HG03558 (cell line): ENCODE measurements around the gene ANKRD18A.

Source experiments
- ATAC-seq: cut with Tn5 transposase; IDR thresholded peaks from one replicate; pipeline ENCODE4 v1.9.1; 2021; ENCODE audit warnings: moderate number of reproducible peaks; ENCODE audit not compliant: unreplicated experiment; ENCODE audit errors: extremely low read depth

Gene ANKRD18A

DNA sequence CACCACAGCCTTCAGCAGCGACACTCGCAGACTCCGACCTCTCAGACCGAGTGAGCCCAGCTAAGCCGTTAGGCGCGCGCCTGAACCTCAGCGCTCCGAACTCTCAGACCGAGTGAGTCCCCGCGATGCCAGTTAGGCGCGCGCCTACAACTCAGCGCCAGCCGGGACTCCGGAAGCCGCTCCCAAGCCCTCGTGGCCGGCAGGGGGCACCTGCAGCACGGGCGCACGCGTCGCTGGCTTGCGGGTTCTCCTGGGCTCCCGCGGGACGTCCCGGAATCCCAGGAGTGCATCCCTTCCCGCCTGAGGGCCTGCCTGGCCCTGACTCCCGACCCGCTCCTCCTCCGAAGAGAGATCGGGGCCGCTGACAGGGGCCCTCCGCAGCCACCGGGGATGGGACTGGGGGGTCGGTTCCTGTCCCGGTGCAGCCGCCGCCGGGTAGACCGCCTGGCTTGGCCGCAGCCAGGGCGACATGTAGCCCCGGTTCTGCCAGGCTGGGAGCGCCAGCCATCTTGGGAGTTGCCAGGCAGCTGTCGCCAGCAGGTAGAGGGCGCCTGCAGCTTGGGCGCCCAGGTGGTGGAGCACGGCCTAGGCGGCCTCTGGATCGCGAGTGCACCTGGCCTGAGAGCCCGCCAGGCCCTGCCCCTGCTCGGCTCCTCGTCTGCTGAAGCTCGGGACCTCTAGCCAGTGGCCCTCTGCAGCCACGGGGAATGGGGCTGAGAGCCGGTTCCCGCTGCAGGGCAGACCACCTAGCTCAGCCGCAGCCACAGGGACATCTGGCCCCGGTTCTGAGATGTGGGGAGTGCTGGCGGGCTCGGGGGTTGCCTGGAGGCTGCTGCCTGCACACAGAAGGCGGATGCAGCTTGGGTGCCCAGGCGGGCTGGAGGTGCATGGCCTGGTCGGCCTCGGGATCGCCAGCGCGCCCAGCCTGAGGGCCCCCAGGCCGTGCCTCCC is at the start of gene ANKRD18A:
Gene ANKRD18A, minus strand, starts transcription at position 114 of the 951 bp plus-strand sequence. CDS start 311 bp downstream, outside the sequence.
- no peak for ATAC-seq

DNA sequence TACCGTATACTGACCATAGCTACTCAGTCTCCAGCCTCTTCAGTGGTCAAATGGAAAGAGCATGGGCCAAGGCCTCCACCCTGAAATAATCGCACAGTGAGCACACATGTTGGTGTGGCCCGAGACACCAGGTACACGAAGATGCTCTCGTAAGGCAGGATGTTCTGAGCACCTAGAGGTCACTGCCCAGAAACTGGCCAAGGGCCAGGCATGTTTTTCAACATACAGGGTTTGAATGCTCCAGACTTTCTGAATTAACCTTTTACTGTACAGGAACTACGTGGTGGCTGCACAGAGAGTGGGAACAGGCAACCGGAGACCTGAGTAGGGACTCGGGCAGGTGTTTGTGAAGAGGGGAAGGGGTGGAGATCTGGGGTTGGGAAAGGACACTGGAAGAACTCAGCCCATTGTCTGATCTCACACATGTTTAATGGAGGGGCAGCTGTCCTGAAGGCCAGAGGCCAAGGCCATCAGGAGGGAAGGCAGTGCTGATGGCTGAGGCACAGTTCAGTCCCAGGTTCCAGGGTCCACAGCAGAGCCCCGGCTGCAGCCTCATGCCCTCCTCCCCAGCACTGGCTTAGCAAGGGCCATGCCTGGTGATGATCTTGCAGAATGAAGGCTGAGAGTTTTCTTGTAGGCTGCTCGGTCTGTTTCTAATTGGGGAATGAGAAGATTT is 48.5 kb upstream of the ANKRD18A start:
- no peak for ATAC-seq

DNA sequence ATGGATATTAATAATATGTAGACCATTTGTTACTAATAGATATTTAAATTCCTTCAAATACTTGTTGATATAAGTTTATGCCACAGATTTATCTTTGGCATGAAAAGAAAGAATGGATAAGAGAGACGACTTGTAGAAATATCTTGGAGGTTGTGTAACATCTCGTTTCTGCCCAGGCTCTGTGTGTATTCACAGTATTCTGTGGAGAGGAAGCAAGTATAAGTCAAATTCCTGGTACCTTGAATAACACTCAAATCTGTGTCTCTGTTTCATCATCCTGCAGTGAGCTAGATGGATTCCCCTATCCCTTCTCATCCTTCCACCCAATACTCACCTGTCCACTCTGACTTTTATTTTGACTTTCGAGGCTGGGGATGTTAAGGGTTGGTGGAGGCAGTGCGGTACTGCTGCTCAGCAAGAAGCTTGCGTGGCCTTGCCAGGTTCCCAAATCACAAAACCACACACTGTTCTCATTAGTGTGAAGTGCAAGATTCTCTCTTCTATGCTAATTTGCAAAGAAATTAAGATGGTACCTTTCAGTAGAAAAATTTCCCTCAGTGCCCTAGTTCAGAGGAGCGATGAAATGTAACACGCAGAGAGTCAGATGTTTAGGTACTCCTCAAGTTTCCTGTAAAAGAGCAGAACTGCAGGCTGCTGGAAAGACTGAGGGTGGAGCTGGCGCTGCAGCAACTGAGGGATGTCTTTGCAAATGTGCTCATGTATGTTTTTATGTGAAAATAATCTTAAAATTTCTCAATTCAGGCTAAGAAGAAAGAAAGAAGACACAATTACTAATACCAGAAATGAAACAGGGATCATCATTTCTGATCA is 42.6 kb upstream of the ANKRD18A start:
- ATAC-seq: no peak

DNA sequence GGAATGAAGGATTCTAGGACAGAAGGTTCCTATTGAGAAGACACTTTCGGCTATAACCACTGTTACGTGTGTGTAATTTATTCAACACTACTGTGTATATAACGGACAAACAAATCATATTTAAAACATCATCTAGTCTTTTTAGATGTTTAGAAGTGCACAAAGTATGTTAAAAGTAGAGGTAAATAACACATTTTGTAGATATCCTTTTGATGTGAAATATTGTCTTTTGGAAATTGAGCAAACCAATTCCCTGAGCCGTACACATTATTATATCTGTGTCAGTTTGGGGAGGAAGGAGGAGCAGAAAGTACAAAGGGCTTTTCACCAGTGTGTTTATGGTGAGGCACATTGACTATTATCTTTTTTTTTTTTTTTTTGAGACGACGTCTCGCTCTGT is 39.1 kb upstream of the ANKRD18A start:
- no peak for ATAC-seq

DNA sequence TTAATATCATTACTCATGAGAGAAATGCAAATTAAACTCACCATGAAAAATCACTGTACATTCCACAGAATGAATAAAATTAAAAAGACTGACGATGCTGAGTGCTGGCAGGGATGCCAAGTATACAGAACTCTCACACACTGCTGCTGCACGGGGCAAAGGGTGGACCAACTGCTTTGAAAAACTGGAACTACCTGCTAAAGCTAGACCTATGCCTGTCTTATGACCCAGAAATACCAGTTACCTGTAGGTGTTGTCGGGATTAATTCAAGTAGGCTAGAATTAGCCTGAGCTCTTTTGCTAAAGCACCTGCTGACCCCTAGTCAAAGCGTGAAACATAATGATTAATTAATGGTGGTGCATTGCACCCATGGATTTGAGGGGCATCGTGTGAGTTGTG is 36.5 kb upstream of the ANKRD18A start:
- no peak for ATAC-seq

DNA sequence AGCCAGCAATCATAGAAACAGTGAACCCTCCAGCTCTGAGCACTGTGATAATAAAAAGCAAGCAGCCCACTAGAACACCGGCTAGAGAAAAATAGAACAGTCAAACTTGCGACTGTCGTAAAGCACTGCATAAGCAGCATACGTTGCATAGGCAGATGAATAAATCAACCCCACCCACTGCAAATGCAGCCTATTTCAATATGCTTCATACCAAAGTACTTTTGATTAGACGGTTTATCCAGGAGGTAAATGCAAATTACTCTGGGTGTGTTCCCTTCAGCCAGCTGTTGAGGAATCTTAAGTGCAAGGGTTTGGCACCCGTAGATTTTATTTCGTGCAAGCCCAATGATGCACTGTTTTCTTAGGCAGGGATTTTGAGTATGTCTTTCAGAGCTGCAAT is 32.1 kb upstream of the ANKRD18A start:
- ATAC-seq: no peak

DNA sequence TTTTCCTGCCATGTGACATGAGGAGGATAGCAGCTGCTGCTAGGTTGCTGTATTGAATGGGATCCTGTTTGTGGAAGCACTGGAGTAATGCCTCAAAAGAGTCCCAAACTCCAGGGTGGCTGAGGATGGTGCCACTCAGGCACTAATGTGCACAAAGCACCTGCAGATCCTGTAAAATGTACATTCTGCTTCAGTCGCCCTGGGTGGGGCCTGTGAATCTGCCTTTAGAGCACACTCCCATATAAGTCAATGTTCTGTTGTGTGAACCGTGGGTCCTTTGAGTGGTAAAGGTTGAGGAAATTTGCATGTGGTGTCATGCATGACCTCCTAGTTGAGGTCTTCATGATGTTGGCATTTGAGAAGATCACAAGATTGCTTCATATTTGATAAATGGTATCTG is 31.6 kb upstream of the ANKRD18A start:
- ATAC-seq: no peak

DNA sequence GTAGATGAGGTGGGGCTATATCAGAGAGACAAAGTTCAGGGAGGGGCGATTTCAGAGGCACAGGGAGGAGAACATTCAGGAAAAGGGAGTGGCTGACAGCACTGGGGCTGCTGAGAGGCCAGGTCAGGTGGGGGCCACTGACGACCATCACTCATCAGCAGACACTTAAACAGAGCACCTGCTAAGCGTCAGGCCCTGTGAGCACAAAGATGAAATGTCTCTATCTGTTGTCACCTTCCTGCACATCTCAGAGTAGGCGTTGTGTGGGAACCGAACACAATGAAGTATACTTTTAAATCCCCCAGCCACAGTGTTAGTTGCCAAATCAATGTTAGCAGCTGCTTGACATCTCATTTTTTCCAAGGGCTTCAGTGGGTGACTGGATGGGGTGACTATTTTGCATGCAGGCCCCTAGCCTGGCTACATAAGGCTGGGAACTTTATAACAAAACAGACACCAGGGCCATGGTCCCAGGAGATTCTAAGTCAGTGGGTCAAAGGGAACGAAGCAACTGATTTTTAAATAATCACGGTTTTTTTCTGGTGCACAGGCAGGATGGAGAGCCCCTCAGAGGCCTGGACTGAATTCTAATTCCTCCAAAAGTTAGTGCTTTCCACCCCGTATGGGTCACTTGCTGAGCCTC is 31.1 kb upstream of the ANKRD18A start:
- ATAC-seq: no peak

DNA sequence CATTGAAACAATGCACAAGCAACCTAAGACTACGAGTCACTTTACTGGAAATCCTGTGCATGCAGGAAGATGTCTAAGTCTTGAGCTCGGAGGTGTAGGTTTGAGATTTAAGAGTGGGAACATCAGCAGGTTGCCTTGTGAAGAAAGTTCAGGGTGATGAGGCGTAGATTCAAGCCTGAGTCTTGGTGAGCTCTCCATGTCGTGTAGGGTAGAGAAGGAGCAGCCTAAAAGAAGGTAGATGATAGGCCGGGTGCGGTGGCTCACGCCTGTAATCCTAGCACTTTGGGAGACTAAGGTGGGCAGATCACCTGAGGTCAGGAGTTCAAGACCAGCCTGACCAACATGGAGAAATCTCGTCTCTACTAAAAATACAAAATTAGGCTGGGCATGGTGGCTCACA is 30.2 kb upstream of the ANKRD18A start:
- no peak for ATAC-seq

DNA sequence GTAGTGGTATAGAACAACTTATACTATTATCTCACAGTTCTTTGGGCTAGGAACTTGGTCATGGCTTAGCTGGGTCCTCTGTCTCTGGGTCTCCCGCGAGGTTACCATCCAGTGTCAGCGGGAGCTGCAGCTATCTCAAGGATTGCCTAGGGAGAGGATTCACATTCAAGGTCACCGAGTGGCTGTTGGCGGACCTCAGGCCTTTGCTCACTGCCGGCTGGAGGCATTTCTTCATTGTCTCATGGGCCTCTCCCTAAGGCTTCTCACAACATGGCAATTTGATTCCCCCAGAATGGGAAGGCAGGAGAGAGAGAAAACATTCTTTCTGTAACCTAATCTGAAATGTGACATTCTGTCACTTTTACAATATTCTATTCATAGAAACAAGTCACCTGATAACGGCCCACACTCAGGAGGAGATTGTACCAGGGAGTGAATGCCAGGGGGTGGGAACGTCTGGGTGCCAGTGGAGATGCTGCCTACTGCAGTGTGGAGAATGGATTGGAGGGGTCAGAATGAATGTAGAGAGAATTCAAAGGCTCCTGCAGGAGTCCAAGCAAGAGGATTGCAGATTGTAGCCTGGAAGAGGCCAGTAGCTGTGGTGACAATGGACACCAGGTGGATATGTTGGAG is 29.5 kb upstream of the ANKRD18A start:
- ATAC-seq: no peak

DNA sequence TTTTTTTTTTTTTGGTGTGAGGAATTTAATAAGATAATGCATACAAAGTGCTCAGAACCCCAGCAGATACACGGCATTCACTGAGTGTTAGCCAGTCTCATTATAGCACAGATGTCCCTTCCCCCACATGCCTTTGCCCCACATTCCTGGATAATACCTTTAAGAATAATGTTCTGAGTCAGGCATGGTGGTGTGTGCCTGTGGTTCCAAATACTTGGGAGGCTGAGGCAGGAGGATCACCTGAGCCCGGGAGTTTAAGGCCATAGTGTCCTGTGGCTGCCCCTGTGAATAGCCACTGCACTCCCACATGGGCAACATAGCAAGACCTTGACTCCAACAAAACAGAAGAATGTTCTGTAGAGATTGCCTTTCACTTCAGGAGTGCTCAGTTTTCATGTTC is 24.2 kb upstream of the ANKRD18A start:
- ATAC-seq: no peak

DNA sequence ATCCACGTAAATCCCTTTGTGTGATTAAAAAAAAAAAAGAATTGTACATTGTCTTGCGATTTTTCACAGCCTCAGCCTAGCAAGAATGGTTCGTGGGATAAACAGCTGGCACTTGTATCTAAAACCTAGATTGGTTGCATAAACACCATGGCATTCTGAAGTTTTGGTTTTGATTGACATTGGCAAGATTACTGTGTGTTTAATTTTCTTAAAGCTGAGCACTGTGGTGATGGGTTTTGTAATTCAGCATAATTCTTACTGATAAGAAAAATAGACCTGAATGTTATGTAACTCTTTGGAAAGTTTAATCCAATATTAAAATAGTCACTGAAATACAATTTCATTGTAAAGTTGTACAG is 23.4 kb upstream of the ANKRD18A start:
- ATAC-seq: no peak

DNA sequence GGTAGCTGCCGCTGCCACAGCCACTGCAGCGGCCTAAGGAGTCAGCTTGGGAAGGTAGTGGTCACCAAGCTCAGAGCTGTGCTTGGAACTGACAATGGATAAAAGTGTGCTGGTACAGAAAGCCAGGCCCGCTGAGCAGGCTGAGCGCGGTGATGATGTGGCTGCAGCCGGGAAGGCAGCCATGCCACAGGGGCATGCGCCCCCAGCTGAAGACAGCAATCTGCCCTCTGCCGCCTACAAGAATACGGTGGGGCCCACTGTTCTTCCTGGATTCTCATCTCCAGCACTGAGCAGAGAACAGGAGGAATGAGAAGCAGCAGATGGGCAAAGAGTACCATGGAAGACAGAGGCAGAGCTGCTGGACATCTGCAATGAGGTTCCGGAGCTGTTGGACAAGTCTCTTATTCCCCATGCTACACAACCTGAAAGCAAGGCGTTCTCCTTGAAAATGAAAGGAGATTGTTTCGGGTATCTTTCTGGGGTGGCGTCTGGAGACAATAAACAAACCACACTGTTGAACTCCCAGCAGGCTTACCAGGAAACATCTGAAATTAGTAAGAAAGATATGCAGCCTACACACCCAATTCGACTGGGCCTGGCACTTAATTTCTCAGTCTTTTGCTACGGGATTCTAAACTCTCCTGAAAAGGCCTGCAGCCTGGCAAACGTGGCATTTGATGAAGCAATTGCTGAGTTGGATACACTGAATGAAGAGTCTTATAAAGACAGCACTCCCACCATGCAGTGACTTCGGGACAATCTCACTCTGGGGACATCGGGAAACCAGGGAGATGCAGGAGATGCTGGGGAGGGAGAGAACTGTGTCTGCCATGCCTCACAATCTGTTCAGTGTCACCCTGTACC is 22.8 kb upstream of the ANKRD18A start:
- no peak for ATAC-seq

DNA sequence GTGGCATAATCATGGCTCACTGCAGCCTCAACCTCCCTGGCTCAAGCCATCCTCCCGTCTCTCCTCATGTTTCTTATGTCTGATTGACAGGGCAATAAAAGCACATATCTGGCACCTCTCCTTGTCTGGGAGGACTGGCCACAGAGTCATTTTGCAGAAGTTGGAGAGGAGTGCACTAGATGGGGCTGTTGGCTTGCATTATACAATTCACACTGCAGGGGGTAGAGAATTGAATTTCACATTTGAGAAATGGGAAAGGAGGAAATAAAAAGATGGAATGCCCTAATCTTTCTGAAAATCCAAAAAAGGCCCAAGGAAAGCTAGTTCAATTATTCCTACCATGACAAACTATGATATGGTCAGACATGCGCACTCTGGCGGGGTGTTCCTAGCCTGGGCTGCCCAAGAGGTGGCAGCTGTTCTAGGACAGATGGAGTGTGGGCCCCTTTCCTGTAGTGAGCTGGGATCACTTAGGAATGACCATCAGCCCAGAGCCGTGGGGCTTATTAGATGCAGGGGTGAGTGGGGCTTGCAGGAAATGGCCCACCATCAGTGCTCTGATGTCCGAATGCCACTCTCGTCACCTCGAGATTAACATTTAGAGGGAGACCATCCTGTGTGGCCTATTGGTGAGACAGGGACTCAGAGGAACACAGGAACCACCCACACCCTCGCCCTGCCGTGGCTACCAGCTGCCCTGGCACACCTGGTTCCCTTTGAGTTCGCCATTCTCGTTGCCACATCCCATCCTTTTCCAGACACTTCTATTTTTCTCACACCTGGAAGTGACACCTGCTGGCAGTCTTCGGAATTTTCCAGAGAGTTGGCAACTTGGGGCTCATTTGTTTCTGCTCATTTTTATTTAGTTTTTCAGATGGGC is 21.8 kb upstream of the ANKRD18A start:
- ATAC-seq: no peak

DNA sequence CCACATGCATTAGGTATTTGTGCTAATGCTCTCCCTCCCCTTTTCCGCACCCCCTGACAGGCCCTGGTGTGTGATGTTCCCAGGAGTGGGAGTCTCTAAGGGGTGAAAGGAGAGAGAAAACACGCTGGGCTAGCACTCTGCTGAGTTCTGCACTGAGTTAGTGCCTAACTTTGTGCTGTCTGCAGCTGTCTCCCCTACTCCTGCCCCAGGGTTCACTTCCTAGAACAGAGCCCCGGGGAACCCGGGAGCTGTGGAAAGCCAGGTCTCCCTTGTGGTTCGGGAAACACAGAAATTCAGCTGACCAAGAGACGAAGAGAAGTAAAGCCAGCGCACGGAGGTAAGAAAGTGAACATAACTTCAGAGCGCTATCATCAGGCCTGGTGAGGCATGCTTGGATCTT is 20.7 kb upstream of the ANKRD18A start:
- no peak for ATAC-seq

DNA sequence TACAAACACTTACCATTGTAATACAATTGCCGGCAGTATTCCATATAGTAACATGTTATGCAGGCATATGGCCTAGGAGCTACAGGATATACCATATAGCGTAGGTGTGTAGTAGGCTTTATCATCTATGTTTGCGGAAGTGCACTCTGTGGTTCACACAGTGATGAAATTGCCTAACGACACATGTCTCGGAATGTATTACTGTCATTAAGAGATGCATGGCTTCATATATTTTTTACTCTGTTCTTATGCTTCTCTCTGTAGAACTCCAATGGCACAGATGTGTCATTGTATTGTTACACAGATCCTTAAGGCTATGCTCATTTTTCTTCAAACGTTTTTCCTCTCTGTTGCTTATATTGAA is 19.2 kb upstream of the ANKRD18A start:
- ATAC-seq: no peak

DNA sequence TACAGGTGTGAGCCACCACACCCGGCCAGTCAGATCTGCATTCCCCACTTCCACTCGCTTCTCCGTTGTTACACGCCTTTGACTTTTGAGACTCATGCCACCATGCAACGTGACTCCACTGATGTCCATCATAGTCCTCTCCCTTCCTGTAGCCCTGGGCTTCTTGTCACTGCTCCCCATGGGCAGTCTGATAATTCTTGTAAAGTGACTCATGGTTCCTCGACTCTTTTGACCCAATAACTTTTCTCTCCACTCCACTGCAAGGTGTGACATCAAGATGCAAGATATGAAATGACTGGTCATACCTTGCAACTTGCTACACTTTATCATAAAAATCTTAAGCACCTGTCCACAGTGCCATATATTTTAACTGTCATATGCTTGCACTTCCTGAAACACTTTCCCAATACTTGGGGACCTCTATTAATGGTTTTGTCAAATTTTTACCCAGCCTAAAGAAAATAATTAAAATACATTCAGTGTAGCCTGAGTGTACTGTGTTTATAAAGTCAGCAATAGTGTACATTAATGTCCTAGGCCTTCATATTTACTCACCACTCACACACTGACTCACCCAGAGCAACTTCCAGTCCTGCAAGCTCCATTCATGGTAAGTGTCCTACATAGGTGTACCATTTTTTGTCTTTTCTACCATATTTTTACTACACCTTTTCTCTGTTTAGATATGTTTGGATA is 18.6 kb upstream of the ANKRD18A start:
- ATAC-seq: no peak
